Peyer's patch (tissue), 4 donors: ENCODE results near the gene SAMD13.

Experiments
- POLR2A ChIP-seq, 2 donors: fragments of 450-650 bp; IDR thresholded peaks; one replicate each; pipeline ENCODE4 v1.5.1; 2017; ENCODE audit warnings: antibody characterized with exemption in 2 of 2, mild to moderate bottlenecking in 2 of 2, moderate library complexity in 2 of 2
- TF ChIP-seq, protein P1 (sequence below), 6 experiments: fragments of 450-650 bp in 4 of 6; fragments of 200-600 bp in 2 of 6; sonication (generic) in 1 of 6; IDR thresholded peaks; one replicate each; pipeline ENCODE4 v1.5.1; 2017 to 2019; ENCODE audit warnings: antibody characterized with exemption in 6 of 6, mild to moderate bottlenecking in 3 of 6, moderate library complexity in 1 of 6

DNA sequence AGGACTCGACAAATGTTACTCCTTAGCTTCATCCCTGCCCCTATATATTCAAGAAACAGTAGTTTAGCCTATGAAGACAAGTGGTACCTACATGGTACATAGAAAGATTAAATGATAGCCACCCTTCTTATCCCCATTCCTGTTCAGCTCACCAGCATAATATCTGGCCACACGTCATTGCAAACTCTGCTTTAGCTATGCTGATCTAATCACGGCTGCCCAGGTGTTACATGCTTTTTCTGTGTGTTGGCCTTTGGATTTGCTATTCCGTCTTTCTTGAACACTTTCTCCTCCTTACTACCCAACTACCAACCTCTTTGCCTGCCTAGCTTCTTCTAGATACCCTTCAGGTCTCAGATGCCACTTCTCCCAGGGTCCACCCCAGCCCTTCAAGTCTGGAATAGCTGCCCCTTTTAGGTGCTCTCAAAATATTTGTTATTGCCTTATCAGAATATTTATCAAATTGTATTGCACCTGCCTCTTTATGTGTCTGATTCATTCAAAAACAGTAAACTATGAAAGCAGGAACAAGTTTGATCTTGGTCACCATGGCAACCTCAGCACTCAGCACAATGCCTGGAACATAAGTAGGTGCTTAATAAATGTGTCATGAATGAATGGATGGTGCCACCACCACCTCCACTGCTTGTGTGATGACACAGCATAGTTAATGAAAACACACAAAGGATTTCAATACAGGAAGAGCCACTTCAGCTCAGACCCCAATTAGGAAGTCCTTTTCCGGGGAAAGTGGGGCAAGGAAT is 85.4 kb downstream of the SAMD13 start:
- TF ChIP-seq, protein P1, sequence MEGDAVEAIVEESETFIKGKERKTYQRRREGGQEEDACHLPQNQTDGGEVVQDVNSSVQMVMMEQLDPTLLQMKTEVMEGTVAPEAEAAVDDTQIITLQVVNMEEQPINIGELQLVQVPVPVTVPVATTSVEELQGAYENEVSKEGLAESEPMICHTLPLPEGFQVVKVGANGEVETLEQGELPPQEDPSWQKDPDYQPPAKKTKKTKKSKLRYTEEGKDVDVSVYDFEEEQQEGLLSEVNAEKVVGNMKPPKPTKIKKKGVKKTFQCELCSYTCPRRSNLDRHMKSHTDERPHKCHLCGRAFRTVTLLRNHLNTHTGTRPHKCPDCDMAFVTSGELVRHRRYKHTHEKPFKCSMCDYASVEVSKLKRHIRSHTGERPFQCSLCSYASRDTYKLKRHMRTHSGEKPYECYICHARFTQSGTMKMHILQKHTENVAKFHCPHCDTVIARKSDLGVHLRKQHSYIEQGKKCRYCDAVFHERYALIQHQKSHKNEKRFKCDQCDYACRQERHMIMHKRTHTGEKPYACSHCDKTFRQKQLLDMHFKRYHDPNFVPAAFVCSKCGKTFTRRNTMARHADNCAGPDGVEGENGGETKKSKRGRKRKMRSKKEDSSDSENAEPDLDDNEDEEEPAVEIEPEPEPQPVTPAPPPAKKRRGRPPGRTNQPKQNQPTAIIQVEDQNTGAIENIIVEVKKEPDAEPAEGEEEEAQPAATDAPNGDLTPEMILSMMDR (IDR thresholded peaks at IDR 0.05), result no peak
- no peak for TF ChIP-seq POLR2A (IDR thresholded peaks at IDR 0.05)
